DMS 273 treated with DMSO at 0.1 percent for 48 hours (cell line): Measurements from ENCODE around the gene NOS1AP.
"Not testable (repeated sequence)": the region's sequence is repeated elsewhere in the genome, so short reads cannot be mapped to it uniquely, and the experiment has no call there.

Experiments used
- DNase-seq: peaks from one replicate; lab custom pipeline; 2025; lab: John Stamatoyannopoulos, UW

NOS1AP gene

DNA sequence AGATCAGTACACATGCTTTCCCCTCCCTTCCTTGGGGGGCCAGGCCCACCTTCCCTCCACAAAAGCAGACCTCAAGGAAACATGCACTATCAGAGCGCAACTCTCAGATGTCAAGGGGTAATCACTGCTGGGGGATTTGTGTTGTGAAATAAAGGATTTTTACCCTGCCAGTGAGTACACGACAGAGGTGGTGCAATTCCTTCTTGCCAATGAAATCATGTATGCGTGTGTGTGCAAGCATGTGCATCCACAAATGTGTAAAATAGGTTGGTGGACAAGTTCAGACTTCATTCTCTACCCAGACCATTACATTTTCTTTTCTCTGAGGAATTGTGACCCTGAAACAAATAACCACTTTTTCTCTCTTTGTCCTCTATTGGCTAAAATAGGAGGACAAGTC lies 9.8 kb upstream of the NOS1AP start:
- no peak for DNase-seq

- DNase-seq, result no peak
Observed at GRCh38 chr1:162060314-162060713, 9.2 kb upstream of the NOS1AP start.

GRCh38 chr1:162062542-162063015 lies 6.9 kb upstream of the NOS1AP start:
- DNase-seq, result peak; percentile 90

DNA sequence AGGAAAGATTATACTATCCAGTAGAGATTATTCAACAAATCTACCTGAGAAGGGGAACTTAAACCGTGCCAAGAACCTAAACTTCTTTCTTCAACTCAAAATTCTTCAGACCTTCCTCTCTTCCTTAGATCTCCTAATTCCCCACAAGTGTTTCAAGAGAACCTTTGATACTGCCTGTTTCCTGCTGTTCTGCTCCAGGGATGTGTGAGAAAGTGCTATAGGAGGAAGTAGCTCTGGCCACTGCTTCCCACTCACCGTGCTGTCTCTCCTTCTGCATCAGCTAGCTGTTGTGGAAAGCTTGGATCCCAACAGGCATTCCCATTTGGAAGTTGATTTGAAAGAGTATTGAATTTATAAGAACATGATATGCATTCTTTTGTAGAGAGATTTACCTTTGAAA lies 4.5 kb upstream of the NOS1AP start:
- no peak for DNase-seq

DNA sequence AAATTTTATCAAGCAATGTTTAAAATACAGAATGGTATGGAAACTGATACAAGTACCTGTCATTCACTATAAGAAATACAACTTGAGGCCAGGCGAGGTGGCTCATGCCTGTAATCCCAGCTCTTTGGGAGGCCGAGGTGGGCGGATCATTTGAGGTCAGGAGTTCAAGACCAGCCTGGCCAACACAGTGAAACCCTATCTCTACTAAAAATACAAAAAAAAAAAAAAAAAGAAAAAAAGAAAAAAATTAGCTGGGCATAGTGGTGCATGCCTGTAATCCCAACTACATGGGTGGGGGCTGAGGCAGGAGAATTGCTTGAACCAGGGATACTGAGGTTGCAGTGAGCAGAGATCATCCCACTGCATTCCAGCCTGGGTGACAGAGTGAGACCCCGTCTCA lies 2.7 kb upstream of the NOS1AP start:
- not testable (repeated sequence) for DNase-seq

GRCh38 chr1:162067466-162067865 lies 2.0 kb upstream of the NOS1AP start:
- no peak for DNase-seq

- DNase-seq, result no peak
Observed at GRCh38 chr1:162068301-162068700, 1.2 kb upstream of the NOS1AP start.

- no peak for DNase-seq
Observed at GRCh38 chr1:162070094-162070748, 730 bp downstream of the NOS1AP start.

DNA sequence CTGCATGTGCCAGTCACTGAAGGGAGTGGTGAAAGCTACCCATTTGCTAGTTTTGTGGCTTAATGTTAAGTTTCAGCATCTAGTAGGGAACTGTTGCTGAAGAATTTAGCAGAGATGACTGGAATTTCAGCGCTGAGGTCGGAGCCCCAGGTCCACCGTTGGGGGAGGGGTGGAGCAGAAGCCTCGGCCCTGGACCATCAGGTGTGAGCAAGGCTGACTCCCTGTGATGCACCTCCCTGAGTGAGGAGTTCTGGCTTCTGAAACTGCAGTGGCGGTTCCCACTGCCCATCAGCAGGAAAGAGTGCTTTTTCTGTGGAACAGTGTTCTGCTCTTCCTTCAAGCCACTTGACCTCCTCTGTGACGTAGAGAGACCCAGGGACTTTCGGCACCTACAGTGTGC lies 1.3 kb downstream of the NOS1AP start:
- DNase-seq, result no peak

DNA sequence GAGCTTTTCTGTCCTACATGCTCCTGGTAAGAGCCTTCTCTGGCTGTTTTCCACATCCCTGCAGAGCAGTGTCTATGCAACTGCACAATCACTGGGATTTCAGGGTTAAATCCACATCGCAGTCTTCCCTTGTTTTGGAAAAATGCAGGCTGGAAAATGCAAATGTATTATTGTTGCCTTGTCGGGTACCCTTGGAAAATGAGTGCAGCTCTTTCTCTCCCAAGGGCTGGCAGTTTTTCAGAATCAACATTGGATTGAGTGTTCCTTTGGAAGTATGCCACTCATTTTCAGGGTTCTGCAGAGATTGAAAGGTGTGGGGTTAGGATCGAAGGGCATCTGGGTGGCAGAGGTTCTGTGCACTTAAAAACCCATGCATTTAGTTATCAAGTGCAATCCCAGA lies 3.2 kb downstream of the NOS1AP start:
- DNase-seq, result no peak

- no peak for DNase-seq
Observed at GRCh38 chr1:162074276-162075005, 5.0 kb downstream of the NOS1AP start.

GRCh38 chr1:162075862-162076261 lies 6.4 kb downstream of the NOS1AP start:
- DNase-seq, result no peak

DNA sequence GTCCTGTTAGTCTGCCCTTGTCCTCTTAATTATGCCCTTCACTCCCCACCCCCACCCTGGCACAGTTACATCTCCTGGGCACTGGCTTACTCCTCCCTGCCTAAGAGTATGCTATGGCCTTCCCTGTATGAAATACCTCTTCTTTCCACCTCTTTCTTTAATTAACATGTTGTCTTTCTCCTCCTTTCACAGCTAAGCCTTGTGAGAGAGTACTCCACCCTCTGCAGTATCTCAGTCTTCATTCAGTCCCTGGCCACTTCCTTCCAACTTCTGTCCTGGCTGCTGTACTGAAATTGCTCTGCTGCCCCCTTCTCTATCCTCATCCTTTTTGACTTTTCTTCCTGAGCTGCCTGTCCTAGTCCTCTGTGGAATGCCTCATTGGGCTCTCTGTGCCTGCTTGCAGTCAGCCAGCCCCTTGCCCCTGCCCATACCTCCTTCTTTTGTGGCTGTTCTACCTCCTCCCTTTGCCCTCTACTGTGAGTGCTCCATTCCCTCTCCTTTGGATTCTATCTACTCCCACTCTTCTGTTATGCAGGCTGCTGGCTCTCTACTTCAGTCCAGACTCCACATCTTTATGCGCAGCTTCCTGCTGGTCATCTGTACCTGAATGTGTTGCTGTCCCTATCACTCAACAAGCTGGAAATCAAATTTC lies 8.3 kb downstream of the NOS1AP start:
- no peak for DNase-seq

DNA sequence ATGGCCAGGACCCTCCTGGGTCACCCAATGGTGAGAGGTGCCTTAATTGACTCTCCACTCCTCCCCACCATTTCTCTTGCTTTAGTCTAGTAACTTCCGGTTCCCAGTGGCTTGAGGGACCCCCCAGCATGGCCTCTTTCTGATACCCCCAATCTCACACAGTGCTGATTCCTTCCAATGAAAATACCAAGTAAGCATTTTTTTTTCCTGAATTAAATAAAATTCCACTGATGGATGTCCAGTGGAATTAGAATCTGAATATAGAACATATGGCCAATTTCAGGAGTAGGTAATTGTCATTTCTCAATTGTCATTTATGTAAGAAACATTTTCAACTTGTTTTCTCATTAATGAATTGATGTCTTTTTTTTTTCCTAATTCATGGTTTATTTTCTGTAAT lies 9.5 kb downstream of the NOS1AP start:
- DNase-seq, result no peak

DNA sequence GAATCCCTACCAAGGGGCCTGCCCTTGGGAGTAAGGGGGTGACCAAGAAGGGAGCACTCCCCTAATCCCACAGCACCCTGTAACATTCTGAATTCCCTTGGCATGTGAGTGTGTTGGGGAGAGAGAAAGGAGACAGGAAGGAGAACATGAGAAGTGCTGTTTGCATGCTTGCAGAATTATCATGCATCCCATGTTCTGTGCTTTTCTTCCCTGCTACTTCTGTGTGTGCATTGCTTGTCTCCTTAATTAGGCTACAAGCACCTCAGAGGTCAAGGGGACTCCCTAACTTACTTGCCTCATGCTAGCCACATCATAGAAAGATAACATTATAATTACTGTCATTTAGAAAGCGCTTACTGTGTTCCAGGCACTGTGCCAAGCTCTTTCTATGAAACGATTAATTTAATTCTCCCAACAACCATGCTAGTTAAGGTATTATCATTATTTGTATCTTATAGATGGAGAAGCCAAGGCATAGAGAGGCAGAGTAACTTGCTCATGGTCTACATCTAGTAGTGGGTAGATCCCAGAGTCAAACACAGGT lies 11.1 kb downstream of the NOS1AP start:
- no peak for DNase-seq

DNA sequence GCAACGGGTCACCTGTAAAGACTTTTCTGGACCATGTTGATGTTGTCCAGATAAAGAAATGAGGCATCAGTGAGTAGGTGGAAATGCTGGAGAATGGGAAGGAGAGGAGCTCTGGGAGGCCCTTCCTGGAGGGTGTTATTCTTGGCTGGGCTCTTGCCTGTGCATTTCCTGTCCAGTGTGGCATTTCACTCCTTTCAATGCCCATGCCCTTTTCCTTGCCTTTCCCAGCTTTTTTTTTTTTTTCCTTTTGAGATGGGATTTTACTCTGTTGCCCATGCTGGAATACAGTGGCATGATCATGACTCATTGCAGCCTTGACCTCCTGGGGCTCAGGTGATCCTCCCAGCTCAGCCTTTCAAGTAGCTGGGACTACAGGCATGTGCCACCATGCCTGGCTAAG lies 11.8 kb downstream of the NOS1AP start:
- DNase-seq, result no peak

- not testable (repeated sequence) for DNase-seq
Observed at GRCh38 chr1:162082080-162082479, 12.6 kb downstream of the NOS1AP start.

DNA sequence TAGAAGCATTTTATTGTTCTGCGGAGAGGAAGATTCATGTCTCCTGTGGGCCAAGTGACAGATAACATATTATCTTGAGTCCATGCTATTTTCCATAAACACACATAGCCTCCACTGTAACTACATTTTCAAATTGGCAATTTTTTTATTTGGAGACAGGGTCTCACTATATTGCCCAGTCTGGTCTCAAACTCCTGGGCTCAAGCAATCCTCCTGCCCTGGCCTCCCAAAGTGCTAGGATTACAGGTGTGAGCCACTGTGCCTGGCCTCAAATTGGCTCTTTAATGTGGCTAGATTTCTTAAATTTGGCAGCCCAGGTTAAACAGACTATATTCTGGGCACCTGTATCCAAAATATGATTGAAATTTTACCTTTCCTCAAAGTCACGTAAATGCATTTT lies 13.8 kb downstream of the NOS1AP start:
- no peak for DNase-seq

DNA sequence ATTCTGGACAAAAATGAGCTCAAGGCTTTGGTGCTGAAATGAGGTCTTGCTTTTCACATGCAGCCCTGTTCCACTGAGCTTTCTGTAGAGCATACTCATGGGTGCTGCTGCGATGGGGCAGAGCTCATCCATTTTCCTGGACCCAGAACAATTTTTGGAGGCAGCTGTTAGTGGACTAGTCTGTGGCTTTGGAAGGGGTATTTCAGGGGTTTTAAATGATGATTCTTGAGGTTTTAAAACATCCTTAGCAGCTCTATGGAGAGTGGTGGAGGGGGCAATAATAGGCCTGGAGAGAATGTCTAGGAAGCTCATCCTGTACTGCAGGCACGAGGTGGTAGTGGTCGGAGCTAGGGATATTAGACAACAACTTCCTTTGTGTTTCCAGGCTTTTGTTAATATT lies 16.5 kb downstream of the NOS1AP start:
- no peak for DNase-seq

DNA sequence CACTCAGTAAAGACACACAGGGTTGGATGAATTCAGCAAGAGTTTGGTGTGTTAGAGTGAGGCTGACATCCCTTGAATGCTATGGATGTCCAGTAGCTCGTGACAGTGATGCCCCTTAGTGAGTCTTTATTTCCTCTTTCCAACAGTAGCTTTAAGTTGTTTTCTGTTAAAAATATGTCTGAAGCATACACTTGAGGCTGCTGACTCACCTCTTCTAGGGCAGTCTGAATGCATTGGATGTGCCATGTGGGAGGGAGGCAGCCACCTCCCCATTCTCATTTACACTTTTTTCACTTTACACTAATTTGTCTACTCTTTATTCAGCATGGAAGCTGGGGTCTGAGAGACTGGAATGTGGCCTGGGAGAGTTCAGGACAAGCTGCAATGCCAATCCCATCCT lies 17.6 kb downstream of the NOS1AP start:
- no peak for DNase-seq

DNA sequence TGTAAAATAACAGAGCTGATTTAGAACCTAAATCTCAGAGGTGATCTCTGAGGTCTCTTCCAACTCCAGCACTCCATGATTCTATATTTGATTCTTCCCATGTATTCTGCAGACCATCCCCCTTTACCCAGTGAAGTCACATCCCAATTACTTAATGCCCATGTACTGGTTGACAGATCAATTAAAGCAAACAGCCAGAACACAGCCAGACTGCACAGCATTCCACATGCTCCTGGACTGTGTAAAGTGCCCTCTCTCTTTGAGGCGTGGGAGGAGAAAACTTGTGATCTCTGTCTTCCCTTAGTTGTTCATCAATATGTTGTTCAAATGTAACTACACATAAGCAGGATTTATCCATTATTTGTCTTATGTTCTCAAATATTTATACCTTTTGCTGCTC lies 18.1 kb downstream of the NOS1AP start:
- no peak for DNase-seq

DNA sequence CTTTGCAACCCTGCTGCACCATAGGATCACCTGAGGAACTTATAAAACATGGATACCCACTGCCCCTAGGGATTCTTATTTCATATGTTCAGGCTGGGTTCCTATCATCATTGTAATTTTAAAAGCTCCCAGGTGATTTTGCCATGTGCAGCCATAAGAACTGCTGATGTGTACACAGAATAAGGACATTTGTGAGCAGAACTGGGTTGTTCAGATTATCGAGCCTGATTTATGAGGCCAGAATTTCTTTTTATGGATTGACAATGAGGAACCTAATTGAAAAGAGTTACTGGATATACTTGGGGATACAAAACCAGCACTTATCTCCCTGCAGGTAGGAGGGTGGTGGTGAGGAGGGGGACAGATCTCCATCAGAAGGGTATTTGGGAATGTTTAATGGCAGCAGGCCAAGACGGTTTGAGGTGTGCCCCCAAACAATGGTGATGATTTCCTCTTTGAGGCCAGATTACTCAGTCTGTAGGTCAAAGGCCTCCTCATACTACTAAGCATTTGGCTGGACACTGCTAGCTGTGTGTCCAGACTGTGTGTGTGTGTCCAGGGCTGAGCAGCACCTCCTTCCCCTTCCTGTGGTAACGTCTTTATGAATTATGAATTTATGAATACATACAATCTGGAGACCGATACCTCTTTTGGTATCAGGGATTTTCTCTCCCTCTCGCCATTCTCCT lies 18.9 kb downstream of the NOS1AP start:
- no peak for DNase-seq
